K562 (cell line): ENCODE measurements around the gene CBX3. TPM values are rescaled to one million over a fixed set of nuclear protein-coding genes. Genes with fewer than 3 reads are reported as not detected.

Experiments used
- BDP1 ChIP-seq: IDR thresholded peaks from 3 replicates; pipeline ENCODE4 v1.6.1; 2011; ENCODE audit not compliant: insufficient read length, insufficient read depth
- BRD9 ChIP-seq: fragments of 450-650 bp; IDR thresholded peaks from 2 replicates; pipeline ENCODE4 v1.6.1; 2018; ENCODE audit warnings: low read depth; ENCODE audit not compliant: partially characterized antibody
- EHMT2 ChIP-seq: fragments of 450-650 bp; IDR thresholded peaks from 2 replicates; pipeline ENCODE4 v1.6.1; 2018; ENCODE audit warnings: antibody characterized with exemption
- ELK3 ChIP-seq: fragments of 450-650 bp; formaldehyde crosslinking; IDR thresholded peaks from 2 replicates; pipeline ENCODE4 v1.4.0; 2020; ENCODE audit warnings: mild to moderate bottlenecking
- FOXM1 ChIP-seq, 2 experiments: fragments of 450-650 bp in 1 of 2; sonication (generic) in 1 of 2; formaldehyde crosslinking in 1 of 2; IDR thresholded peaks; 2 replicates each; pipeline versions ENCODE4 v1.6.1 to v1.9.0; 2017 to 2022; ENCODE audit warnings: low read depth in 2 of 2, mild to moderate bottlenecking in 2 of 2, missing genetic modification reagents in 1 of 2, moderate library complexity in 1 of 2
- HES1 ChIP-seq: fragments of 450-650 bp; IDR thresholded peaks from 2 replicates; pipeline ENCODE4 v1.6.1; 2016; ENCODE audit warnings: low read depth, mild to moderate bottlenecking, moderate library complexity
- HMG20A ChIP-seq: fragments of 450-650 bp; formaldehyde crosslinking; conservative IDR thresholded peaks from 2 replicates; pipeline ENCODE4 v1.4.0; 2020; ENCODE audit warnings: mild to moderate bottlenecking, mixed read lengths
- NFXL1 ChIP-seq: fragments of 450-650 bp; formaldehyde crosslinking; IDR thresholded peaks from 2 replicates; pipeline ENCODE4 v1.4.0; 2021; ENCODE audit warnings: mild to moderate bottlenecking
- ZKSCAN8 ChIP-seq: fragments of 200-800 bp; sonication (Bioruptor generic); IDR thresholded peaks from 2 replicates; pipeline ENCODE4 v1.6.1; 2016; ENCODE audit warnings: missing genetic modification characterization, missing compliant biosample characterization
- ZNF140 ChIP-seq: fragments of 250-450 bp; sonication (Bioruptor Pico); IDR thresholded peaks from 2 replicates; pipeline ENCODE4 v1.8.0; 2021; ENCODE audit warnings: moderate library complexity, mild to moderate bottlenecking, inconsistent platforms
- ZNF184 ChIP-seq: sonication (generic); formaldehyde crosslinking; IDR thresholded peaks from 2 replicates; pipeline ENCODE4 v1.5.0; 2020; ENCODE audit warnings: missing genetic modification reagents
- ZNF408 ChIP-seq: fragments of 250-450 bp; sonication (Bioruptor Pico); IDR thresholded peaks from 2 replicates; pipeline ENCODE4 v1.4.0; 2020; ENCODE audit warnings: low read depth, mild to moderate bottlenecking, moderate library complexity
- polyA plus RNA-seq, 8 experiments: library from polyadenylated mRNA; depleted of rRNA in 4 of 8; stranded (reverse) in 5 of 8; unstranded in 3 of 8; fragments of >200 nt; fragmentation: Nextera tagmentation in 2 of 8; fragmentation: Illumina TruSeq in 1 of 8; extraction: Ambion mirVana in 2 of 8; extraction: Trizol in 1 of 8; gene quantifications; 2 replicates each; pipeline versions ENCODE4 v1.2.1 to v1.2.3, GENCODE V29; 2011 to 2014; ENCODE audit warnings: inconsistent platforms in 1 of 8, missing spikeins in 1 of 8
- total RNA-seq, 7 experiments: library from RNA; depleted of rRNA in 6 of 7; stranded (reverse); fragments of >200 nt in 6 of 7; fragmentation: Illumina TruSeq in 2 of 7; extraction: Trizol in 2 of 7; gene quantifications; 2 replicates each; pipeline versions ENCODE4 v1.2.1 to v1.2.3, GENCODE V29; 2011 to 2021; ENCODE audit warnings: low replicate concordance in 1 of 7
- TF ChIP-seq, protein P1 (sequence below): fragments of 250-450 bp; sonication (Bioruptor Pico); IDR thresholded peaks from 2 replicates; pipeline ENCODE4 v1.5.0; 2020; ENCODE audit warnings: mild to moderate bottlenecking, borderline replicate concordance
- TF ChIP-seq, protein P2 (sequence below), 2 experiments: IDR thresholded peaks in 1 of 2; conservative IDR thresholded peaks in 1 of 2; 2 replicates each; pipeline ENCODE4 v1.6.1; 2016; ENCODE audit warnings: low read depth in 2 of 2, mild to moderate bottlenecking in 1 of 2, missing compliant biosample characterization in 1 of 2, missing genetic modification characterization in 1 of 2, moderate library complexity in 1 of 2
- TF ChIP-seq, protein P3 (sequence below): IDR thresholded peaks from 2 replicates; pipeline ENCODE4 v1.6.1; 2012; ENCODE audit warnings: low read depth, low read length, improper control_type of control experiment, borderline replicate concordance
- TF ChIP-seq, protein P4 (sequence below): fragments of 450-650 bp; formaldehyde crosslinking; IDR thresholded peaks from 2 replicates; pipeline ENCODE4 v1.4.0; 2022; ENCODE audit warnings: missing genetic modification characterization
- TF ChIP-seq, protein P5 (sequence below): IDR thresholded peaks from 3 replicates; pipeline ENCODE4 v1.6.1; 2011; ENCODE audit warnings: borderline replicate concordance, mild to moderate bottlenecking; ENCODE audit not compliant: insufficient read length, insufficient read depth

Gene CBX3
- total and polyA plus RNA-seq, 9 of the 15 experiments (the other 6 are each of a cell fraction or from before 2014, with no cell fraction given), result 198 to 413 (median 328) TPM

GRCh38 chr7:26238032-26238431 lies 36.5 kb downstream of the CBX3 start (continued):
- TF ChIP-seq ZKSCAN8 (CRISPR knock-in tag) (peak; percentile 19; the same call in 1 of the 2 replicates), ZNF408 (CRISPR knock-in tag) (no peak), NFXL1 (CRISPR knock-in tag) (no peak), ZNF140 (CRISPR knock-in tag) (no peak), ZNF184 (no peak), HES1 (no peak), FOXM1 (IDR thresholded peaks at IDR 0.05; ENCODE audit: low read depth) (no peak), FOXM1 (CRISPR knock-in tag; IDR thresholded peaks at IDR 0.05; ENCODE audit: low read depth) (no peak), BDP1 (no peak), ELK3 (no peak), BRD9 (no peak), EHMT2 (no peak), HMG20A (CRISPR knock-in tag) (no peak)
- TF ChIP-seq, protein P1, sequence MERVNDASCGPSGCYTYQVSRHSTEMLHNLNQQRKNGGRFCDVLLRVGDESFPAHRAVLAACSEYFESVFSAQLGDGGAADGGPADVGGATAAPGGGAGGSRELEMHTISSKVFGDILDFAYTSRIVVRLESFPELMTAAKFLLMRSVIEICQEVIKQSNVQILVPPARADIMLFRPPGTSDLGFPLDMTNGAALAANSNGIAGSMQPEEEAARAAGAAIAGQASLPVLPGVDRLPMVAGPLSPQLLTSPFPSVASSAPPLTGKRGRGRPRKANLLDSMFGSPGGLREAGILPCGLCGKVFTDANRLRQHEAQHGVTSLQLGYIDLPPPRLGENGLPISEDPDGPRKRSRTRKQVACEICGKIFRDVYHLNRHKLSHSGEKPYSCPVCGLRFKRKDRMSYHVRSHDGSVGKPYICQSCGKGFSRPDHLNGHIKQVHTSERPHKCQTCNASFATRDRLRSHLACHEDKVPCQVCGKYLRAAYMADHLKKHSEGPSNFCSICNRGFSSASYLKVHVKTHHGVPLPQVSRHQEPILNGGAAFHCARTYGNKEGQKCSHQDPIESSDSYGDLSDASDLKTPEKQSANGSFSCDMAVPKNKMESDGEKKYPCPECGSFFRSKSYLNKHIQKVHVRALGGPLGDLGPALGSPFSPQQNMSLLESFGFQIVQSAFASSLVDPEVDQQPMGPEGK, result no peak
- TF ChIP-seq, protein P2, sequence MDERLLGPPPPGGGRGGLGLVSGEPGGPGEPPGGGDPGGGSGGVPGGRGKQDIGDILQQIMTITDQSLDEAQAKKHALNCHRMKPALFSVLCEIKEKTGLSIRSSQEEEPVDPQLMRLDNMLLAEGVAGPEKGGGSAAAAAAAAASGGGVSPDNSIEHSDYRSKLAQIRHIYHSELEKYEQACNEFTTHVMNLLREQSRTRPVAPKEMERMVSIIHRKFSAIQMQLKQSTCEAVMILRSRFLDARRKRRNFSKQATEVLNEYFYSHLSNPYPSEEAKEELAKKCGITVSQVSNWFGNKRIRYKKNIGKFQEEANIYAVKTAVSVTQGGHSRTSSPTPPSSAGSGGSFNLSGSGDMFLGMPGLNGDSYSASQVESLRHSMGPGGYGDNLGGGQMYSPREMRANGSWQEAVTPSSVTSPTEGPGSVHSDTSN (CRISPR knock-in tag; IDR thresholded peaks at IDR 0.05; ENCODE audit: low read depth), result no peak
- TF ChIP-seq, protein P2 (tag; conservative IDR thresholded peaks at IDR 0.05; ENCODE audit: low read depth), result no peak
- TF ChIP-seq, protein P3, sequence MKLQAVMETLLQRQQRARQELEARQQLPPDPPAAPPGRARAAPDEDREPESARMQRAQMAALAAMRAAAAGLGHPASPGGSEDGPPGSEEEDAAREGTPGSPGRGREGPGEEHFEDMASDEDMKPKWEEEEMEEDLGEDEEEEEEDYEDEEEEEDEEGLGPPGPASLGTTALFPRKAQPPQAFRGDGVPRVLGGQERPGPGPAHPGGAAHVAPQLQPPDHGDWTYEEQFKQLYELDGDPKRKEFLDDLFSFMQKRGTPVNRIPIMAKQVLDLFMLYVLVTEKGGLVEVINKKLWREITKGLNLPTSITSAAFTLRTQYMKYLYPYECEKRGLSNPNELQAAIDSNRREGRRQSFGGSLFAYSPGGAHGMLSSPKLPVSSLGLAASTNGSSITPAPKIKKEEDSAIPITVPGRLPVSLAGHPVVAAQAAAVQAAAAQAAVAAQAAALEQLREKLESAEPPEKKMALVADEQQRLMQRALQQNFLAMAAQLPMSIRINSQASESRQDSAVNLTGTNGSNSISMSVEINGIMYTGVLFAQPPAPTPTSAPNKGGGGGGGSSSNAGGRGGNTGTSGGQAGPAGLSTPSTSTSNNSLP, result no peak
- TF ChIP-seq, protein P4, sequence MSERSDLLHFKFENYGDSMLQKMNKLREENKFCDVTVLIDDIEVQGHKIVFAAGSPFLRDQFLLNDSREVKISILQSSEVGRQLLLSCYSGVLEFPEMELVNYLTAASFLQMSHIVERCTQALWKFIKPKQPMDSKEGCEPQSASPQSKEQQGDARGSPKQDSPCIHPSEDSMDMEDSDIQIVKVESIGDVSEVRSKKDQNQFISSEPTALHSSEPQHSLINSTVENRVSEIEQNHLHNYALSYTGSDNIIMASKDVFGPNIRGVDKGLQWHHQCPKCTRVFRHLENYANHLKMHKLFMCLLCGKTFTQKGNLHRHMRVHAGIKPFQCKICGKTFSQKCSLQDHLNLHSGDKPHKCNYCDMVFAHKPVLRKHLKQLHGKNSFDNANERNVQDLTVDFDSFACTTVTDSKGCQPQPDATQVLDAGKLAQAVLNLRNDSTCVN (CRISPR knock-in tag), result no peak
- TF ChIP-seq, protein P5, sequence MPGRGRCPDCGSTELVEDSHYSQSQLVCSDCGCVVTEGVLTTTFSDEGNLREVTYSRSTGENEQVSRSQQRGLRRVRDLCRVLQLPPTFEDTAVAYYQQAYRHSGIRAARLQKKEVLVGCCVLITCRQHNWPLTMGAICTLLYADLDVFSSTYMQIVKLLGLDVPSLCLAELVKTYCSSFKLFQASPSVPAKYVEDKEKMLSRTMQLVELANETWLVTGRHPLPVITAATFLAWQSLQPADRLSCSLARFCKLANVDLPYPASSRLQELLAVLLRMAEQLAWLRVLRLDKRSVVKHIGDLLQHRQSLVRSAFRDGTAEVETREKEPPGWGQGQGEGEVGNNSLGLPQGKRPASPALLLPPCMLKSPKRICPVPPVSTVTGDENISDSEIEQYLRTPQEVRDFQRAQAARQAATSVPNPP, result no peak
